Endothelial cell of umbilical vein (primary cell): Measurements from ENCODE around the gene PLEKHG3. TPM values are rescaled to one million over a fixed set of nuclear protein-coding genes. Genes with fewer than 3 reads are reported as not detected.

Experiments used
- BruUV-seq: library from RNA; stranded (reverse); fragments of 400-500 nt; replicated peaks from 2 replicates; lab custom pipeline; 2021; lab: Mats Ljungman, UMichigan
- CTCF ChIA-PET: fragments of 300-600, 350-600 bp; sonication (Branson Sonifier 250); formaldehyde crosslinking; loops from one replicate; lab custom pipeline; 2021; ENCODE audit warnings: antibody characterized with exemption, inconsistent platforms; lab: Charles Lee
- POLR2A ChIA-PET: fragments of 300-600, 350-600 bp; sonication (Branson Sonifier 250); formaldehyde crosslinking; loops from one replicate; lab custom pipeline; 2021; ENCODE audit warnings: antibody characterized with exemption, inconsistent platforms; lab: Charles Lee
- DNase-seq: peaks from one replicate; pipeline ENCODE4 v3.0.0-alpha.2; 2011; ENCODE audit warnings: low read depth, low spot score
- FAIRE-seq: peaks from 2 replicates; lab custom pipeline; 2011; peaks lifted over from hg19 to GRCh38; lab: Jason Lieb, UNC
- H2AFZ ChIP-seq: 2 replicates; pipeline ENCODE4 v1.6.0; 2012; ENCODE audit warnings: low read depth, low read length, control low read depth, inconsistent platforms
- H3K27ac ChIP-seq: 2 replicates; pipeline ENCODE4 v1.5.1; 2011; ENCODE audit warnings: low read depth, mild to moderate bottlenecking, control low read depth, low read length, moderate library complexity; ENCODE audit not compliant: insufficient read depth
- H3K27me3 ChIP-seq, 2 experiments: 2 replicates each; pipeline versions ENCODE4 v1.6.0 to v1.6.1; 2011; ENCODE audit warnings: low read length in 2 of 2, mixed read lengths in 1 of 2; ENCODE audit not compliant: control insufficient read depth in 2 of 2, insufficient read depth in 2 of 2
- H3K36me3 ChIP-seq, 2 experiments: 2 replicates in 1 of 2; 3 replicates in 1 of 2; pipeline ENCODE4 v1.5.1; 2011; ENCODE audit warnings: low read length in 2 of 2, mild to moderate bottlenecking in 1 of 2, moderate library complexity in 1 of 2; ENCODE audit not compliant: control insufficient read depth in 2 of 2, insufficient read depth in 2 of 2; ENCODE audit errors: extremely low read depth in 1 of 2
- H3K4me1 ChIP-seq: 3 replicates; pipeline ENCODE4 v1.5.1; 2011; ENCODE audit warnings: mild to moderate bottlenecking, low read length; ENCODE audit not compliant: control insufficient read depth, insufficient read depth; ENCODE audit errors: extremely low read depth
- H3K4me2 ChIP-seq: 2 replicates; pipeline ENCODE4 v1.6.1; 2011; ENCODE audit warnings: low read length, control low read depth, mixed read lengths; ENCODE audit not compliant: insufficient read depth
- H3K4me3 ChIP-seq, 3 experiments: fragments of 200-600 bp in 1 of 3; sonication (generic), shearing (Covaris generic) in 1 of 3; replicated peaks in 1 of 3; 2 replicates each; pipeline ENCODE4 v1.5.1; 2011 to 2016; ENCODE audit warnings: control low read depth in 3 of 3, low read length in 3 of 3, mild to moderate bottlenecking in 2 of 3, inconsistent platforms in 1 of 3, low read depth in 1 of 3, moderate library complexity in 1 of 3; ENCODE audit not compliant: insufficient read depth in 1 of 3
- H3K79me2 ChIP-seq: 2 replicates; pipeline ENCODE4 v1.6.0; 2012; ENCODE audit warnings: low read length, inconsistent platforms; ENCODE audit not compliant: control insufficient read depth, insufficient read depth
- H3K9ac ChIP-seq: replicated peaks from 2 replicates; pipeline ENCODE3; 2011; ENCODE audit warnings: low read length, control low read depth; ENCODE audit not compliant: insufficient read depth; ENCODE audit errors: extremely low read depth
- H3K9me1 ChIP-seq: replicated peaks from 3 replicates; pipeline ENCODE4 v1.6.0; 2011; ENCODE audit warnings: mild to moderate bottlenecking, low read length; ENCODE audit not compliant: control insufficient read depth, insufficient read depth; ENCODE audit errors: extremely low read depth
- H3K9me3 ChIP-seq: replicated peaks from 2 replicates; pipeline ENCODE4 v1.5.1; 2012; ENCODE audit warnings: low read length, inconsistent platforms; ENCODE audit not compliant: control insufficient read depth, insufficient read depth
- H4K20me1 ChIP-seq: replicated peaks from 2 replicates; pipeline ENCODE3; 2011; ENCODE audit warnings: mild to moderate bottlenecking, low read length; ENCODE audit not compliant: control insufficient read depth, insufficient read depth; ENCODE audit errors: extremely low read depth
- EZH2 ChIP-seq: IDR thresholded peaks from 2 replicates; pipeline ENCODE4 v1.6.1; 2012; ENCODE audit warnings: borderline replicate concordance, low read depth, mild to moderate bottlenecking, moderate library complexity, low read length, inconsistent platforms; ENCODE audit not compliant: severe bottlenecking
- GATA2 ChIP-seq: IDR thresholded peaks from 2 replicates; pipeline ENCODE4 v1.7.0; 2011; ENCODE audit warnings: low read depth, mild to moderate bottlenecking, moderate library complexity, mixed read lengths, low read length; ENCODE audit not compliant: insufficient read length, insufficient read depth
- MYC ChIP-seq: IDR thresholded peaks from one replicate; pipeline ENCODE4 v1.6.1; 2011; ENCODE audit warnings: mild to moderate bottlenecking, low read depth, low read length
- POLR2A ChIP-seq: IDR thresholded peaks from 2 replicates; pipeline ENCODE4 v1.6.1; 2012; ENCODE audit warnings: low read depth, mild to moderate bottlenecking, control low read depth, low read length
- dilution Hi-C: fragments of 300-500 bp; cut with MboI; formaldehyde crosslinking; loops from one replicate; pipeline ENCODE4 v1.15.0; 2019; ENCODE audit warnings: low sequenced_read_pairs; ENCODE audit not compliant: extremely low pct_ligation_motif_present
- intact Hi-C: fragments of 100-400 bp; cut with micrococcal nuclease; formaldehyde crosslinking; loops from one replicate; pipeline ENCODE4 v1.10.0; 2022
- polyA plus RNA-seq, 4 experiments: library from polyadenylated mRNA; depleted of rRNA in 3 of 4; stranded (reverse) in 3 of 4; unstranded in 1 of 4; fragments of >200 nt; gene quantifications; 2 replicates each; pipeline versions ENCODE4 v1.2.1 to v1.2.3, GENCODE V29; 2011 to 2012; ENCODE audit warnings: missing spikeins in 1 of 4
- total RNA-seq: library from RNA; stranded (reverse); gene quantifications from 2 replicates; pipeline ENCODE4 v1.2.3, GENCODE V29; 2021
- TF ChIP-seq, protein P1 (sequence below): IDR thresholded peaks from 2 replicates; pipeline ENCODE4 v1.6.1; 2011; ENCODE audit not compliant: insufficient read depth, insufficient read length

The PLEKHG3 gene
- total and polyA plus RNA-seq, 2 donors (not counting 3 experiments of a cell fraction or from before 2014, with no cell fraction given): 6.6 to 8.0 TPM

- H3K9ac ChIP-seq: no peak overlapping the region
- ChIA-PET CTCF (interaction anchor here (0.9 kb wide), 1 partner anchor 10 kb away, joined by 4 read pairs; no protein-coding TSS in a partner anchor), POLR2A (no interaction called here)
- dilution Hi-C loops (no loop called here), intact Hi-C loops (no loop called here)
- no peak overlapping the region for H3K4me3 ChIP-seq
- no peaks in the 10 kb centered on the region for H4K20me1 ChIP-seq
- no peaks in the 10 kb centered on the region for H3K9me1 ChIP-seq
- H3K27me3 ChIP-seq: peaks cover 0 to 3% of the 10 kb centered on the region in 2 experiments
- H3K9me3 ChIP-seq: no peaks in the 10 kb centered on the region
- no peak overlapping the region for H3K27ac ChIP-seq
- H2AFZ ChIP-seq: no peak overlapping the region
- no peak overlapping the region for H3K4me2 ChIP-seq
- no peak for TF ChIP-seq POLR2A
- DNase-seq (no peak), FAIRE-seq (no peak)
- no TSS peak for BruUV-seq
- H3K36me3 ChIP-seq: no peaks in the 10 kb centered on the region
- H3K4me1 ChIP-seq: no peaks in the 10 kb centered on the region
- no peaks in the 10 kb centered on the region for H3K79me2 ChIP-seq
Measured at GRCh38 chr14:64682843-64683242, 21.4 kb upstream of the PLEKHG3 start.

- intact Hi-C loops: no loop called here
- BruUV-seq: no TSS peak
- POLR2A ChIA-PET: no interaction called here
Measured at GRCh38 chr14:64683264-64683663, 21.0 kb upstream of the PLEKHG3 start.

More at GRCh38 chr14:64683264-64683663, 21.0 kb upstream of the PLEKHG3 start:
- no peak overlapping the region for H3K27ac ChIP-seq
- H4K20me1 ChIP-seq: no peaks in the 10 kb centered on the region
- H2AFZ ChIP-seq: no peak overlapping the region
- no peak overlapping the region for H3K9ac ChIP-seq
- DNase-seq (no peak), FAIRE-seq (no peak)
- H3K9me1 ChIP-seq: no peaks in the 10 kb centered on the region
- H3K36me3 ChIP-seq: no peaks in the 10 kb centered on the region
- TF ChIP-seq POLR2A: no peak
- no peak for TF ChIP-seq EZH2
- TF ChIP-seq, protein P1, sequence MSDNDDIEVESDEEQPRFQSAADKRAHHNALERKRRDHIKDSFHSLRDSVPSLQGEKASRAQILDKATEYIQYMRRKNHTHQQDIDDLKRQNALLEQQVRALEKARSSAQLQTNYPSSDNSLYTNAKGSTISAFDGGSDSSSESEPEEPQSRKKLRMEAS: no peak
- no peak for TF ChIP-seq MYC
- no peak for TF ChIP-seq GATA2
- H3K9me3 ChIP-seq: no peaks in the 10 kb centered on the region
- H3K4me2 ChIP-seq: no peak overlapping the region
- H3K4me3 ChIP-seq: no peak overlapping the region
- no peaks in the 10 kb centered on the region for H3K4me1 ChIP-seq
- CTCF ChIA-PET: no interaction called here
- H3K27me3 ChIP-seq: peaks cover 0 to 3% of the 10 kb centered on the region in 2 experiments
- dilution Hi-C loops: no loop called here
- H3K79me2 ChIP-seq: no peaks in the 10 kb centered on the region
